Type B pancreatic cell (in vitro differentiated cells): Measurements from ENCODE around the gene RBM20. TPM values are rescaled to one million over a fixed set of nuclear protein-coding genes. Genes with fewer than 3 reads are reported as not detected.

Source experiments
- DNase-seq: peaks from one replicate; pipeline ENCODE4 v3.0.0; 2021; ENCODE audit warnings: mixed read lengths; ENCODE audit not compliant: unreplicated experiment; ENCODE audit errors: extremely low spot score
- H3K27ac Mint-ChIP-seq: 2 replicates; pipeline ENCODE4 v1.8.0; 2021; ENCODE audit warnings: mild to moderate bottlenecking, mixed read lengths
- H3K27me3 Mint-ChIP-seq: 2 replicates; pipeline ENCODE4 v1.8.0; 2021; ENCODE audit warnings: mixed read lengths
- H3K36me3 Mint-ChIP-seq: 2 replicates; pipeline ENCODE4 v1.8.0; 2021; ENCODE audit warnings: mixed read lengths
- H3K4me1 Mint-ChIP-seq: one replicate; pipeline ENCODE4 v1.8.0; 2021; ENCODE audit warnings: mixed read lengths; ENCODE audit not compliant: unreplicated experiment
- H3K4me3 Mint-ChIP-seq: 2 replicates; pipeline ENCODE4 v1.8.0; 2021; ENCODE audit warnings: mild to moderate bottlenecking, mixed read lengths
- H3K9me3 Mint-ChIP-seq: 2 replicates; pipeline ENCODE4 v1.8.0; 2021; ENCODE audit warnings: mixed read lengths
- CTCF ChIP-seq: fragments of 200-600 bp; sonication (generic); conservative IDR thresholded peaks from 2 replicates; pipeline ENCODE4 v1.5.0; 2021; ENCODE audit warnings: antibody characterized with exemption, mild to moderate bottlenecking
- total RNA-seq: library from RNA; stranded (reverse); gene quantifications from 2 replicates; pipeline ENCODE4 v1.2.1, GENCODE V29; 2021; ENCODE audit warnings: low replicate concordance

Gene RBM20
- total RNA-seq, 1 donor from 2014 or later = 5.2 TPM

- no peaks in the 10 kb centered on the region for H3K9me3 Mint-ChIP-seq
- H3K36me3 Mint-ChIP-seq = no peaks in the 10 kb centered on the region
- no peaks in the 10 kb centered on the region for H3K27me3 Mint-ChIP-seq
- no peak for TF ChIP-seq CTCF
- H3K4me3 Mint-ChIP-seq = no peak overlapping the region
- peaks cover 3% of the 10 kb centered on the region for H3K4me1 Mint-ChIP-seq
- H3K27ac Mint-ChIP-seq = no peak overlapping the region
- DNase-seq = no peak
Observed at GRCh38 chr10:110758128-110758765, 114.1 kb downstream of the RBM20 start.

GRCh38 chr10:110758898-110759297 lies 114.8 kb downstream of the RBM20 start:
- no peak for DNase-seq
- Mint-ChIP-seq H3K27ac (no peak overlapping the region), H3K36me3 (no peaks in the 10 kb centered on the region), H3K4me3 (no peak overlapping the region), H3K4me1 (peaks cover 3% of the 10 kb centered on the region), H3K27me3 (no peaks in the 10 kb centered on the region), H3K9me3 (no peaks in the 10 kb centered on the region)
- TF ChIP-seq CTCF = no peak

GRCh38 chr10:110759523-110759922 lies 115.4 kb downstream of the RBM20 start:
- no peaks in the 10 kb centered on the region for H3K27me3 Mint-ChIP-seq
- H3K27ac Mint-ChIP-seq = no peak overlapping the region
- H3K4me3 Mint-ChIP-seq = no peak overlapping the region
- no peaks in the 10 kb centered on the region for H3K36me3 Mint-ChIP-seq
- TF ChIP-seq CTCF = no peak
- DNase-seq = no peak
- H3K9me3 Mint-ChIP-seq = no peaks in the 10 kb centered on the region
- H3K4me1 Mint-ChIP-seq = peaks cover 3% of the 10 kb centered on the region

- no peak for DNase-seq
- Mint-ChIP-seq H3K27ac (no peak overlapping the region), H3K9me3 (no peaks in the 10 kb centered on the region), H3K4me1 (peaks cover 10% of the 10 kb centered on the region), H3K36me3 (no peaks in the 10 kb centered on the region), H3K27me3 (no peaks in the 10 kb centered on the region), H3K4me3 (no peak overlapping the region)
- no peak for TF ChIP-seq CTCF
Observed at GRCh38 chr10:110762109-110762848, 118.1 kb downstream of the RBM20 start.

GRCh38 chr10:110762849-110763211 lies 118.7 kb downstream of the RBM20 start:
- Mint-ChIP-seq H3K27me3 (no peaks in the 10 kb centered on the region), H3K4me1 (peaks cover 10% of the 10 kb centered on the region), H3K4me3 (no peak overlapping the region), H3K9me3 (no peaks in the 10 kb centered on the region), H3K36me3 (no peaks in the 10 kb centered on the region), H3K27ac (no peak overlapping the region)
- no peak for DNase-seq
- no peak for TF ChIP-seq CTCF
